Thoracic aorta (tissue), 2 donors: ENCODE results near the gene PRPSAP2. TPM values are rescaled to one million over a fixed set of nuclear protein-coding genes. Genes with fewer than 3 reads are reported as not detected.

Source experiments
- ATAC-seq: fragments of 150-250 bp; one replicate; pipeline ENCODE4 v1.8.0; 2017; ENCODE audit warnings: low read depth; ENCODE audit not compliant: insufficient number of reproducible peaks, low FRiP score
- DNase-seq: peaks from one replicate; pipeline ENCODE4 v3.0.0-alpha.2; 2020; ENCODE audit warnings: low spot score
- H3K27ac ChIP-seq, 2 donors: fragments of 200-600 bp; sonication (generic); 1 replicate in 1 of 2; 2 replicates in 1 of 2; pipeline ENCODE4 v1.5.1; 2016; ENCODE audit warnings: mild to moderate bottlenecking in 2 of 2, moderate library complexity in 2 of 2
- H3K27me3 ChIP-seq: fragments of 200-600 bp; sonication (generic); replicated peaks from 2 replicates; pipeline ENCODE4 v1.6.0; 2016; ENCODE audit warnings: mild to moderate bottlenecking; ENCODE audit not compliant: insufficient read depth
- H3K36me3 ChIP-seq: fragments of 200-600 bp; sonication (generic); one replicate; pipeline ENCODE4 v1.5.1; 2016
- H3K4me1 ChIP-seq, 2 donors: fragments of 200-600 bp; sonication (generic); 1 replicate in 1 of 2; 2 replicates in 1 of 2; pipeline versions ENCODE4 v1.5.1 to v1.6.0; 2016; ENCODE audit warnings: low read depth in 2 of 2, mild to moderate bottlenecking in 1 of 2; ENCODE audit not compliant: control insufficient read depth in 1 of 2
- H3K4me3 ChIP-seq: fragments of 200-600 bp; sonication (generic); 2 replicates; pipeline ENCODE4 v1.5.1; 2016; ENCODE audit warnings: mild to moderate bottlenecking
- H3K9me3 ChIP-seq: fragments of 200-600 bp; sonication (generic); 2 replicates; pipeline ENCODE4 v1.5.1; 2016
- CTCF ChIP-seq: fragments of 200-600 bp; sonication (generic); IDR thresholded peaks from one replicate; pipeline ENCODE4 v1.5.1; 2019; ENCODE audit warnings: antibody characterized with exemption
- total RNA-seq, 2 donors: library from RNA; depleted of rRNA; stranded (reverse); fragments of >200 nt; gene quantifications; one replicate each; pipeline versions ENCODE4 v1.1.0 to v1.2.3, GENCODE V29; 2016

The PRPSAP2 gene
- total RNA-seq, 2 donors from 2014 or later: 21.3 to 26.9 TPM

- no peak for DNase-seq
- H3K27ac ChIP-seq: no peak overlapping the region
- no peaks in the 10 kb centered on the region for H3K36me3 ChIP-seq
- no peak for TF ChIP-seq CTCF
- ATAC-seq: no peak
- H3K4me3 ChIP-seq: no peak overlapping the region
- H3K4me1 ChIP-seq: peaks cover 2 to 11% of the 10 kb centered on the region in 2 donors
- no peaks in the 10 kb centered on the region for H3K9me3 ChIP-seq
- no peaks in the 10 kb centered on the region for H3K27me3 ChIP-seq
Observed at GRCh38 chr17:18963126-18964017, 105.4 kb downstream of the PRPSAP2 start.

DNA sequence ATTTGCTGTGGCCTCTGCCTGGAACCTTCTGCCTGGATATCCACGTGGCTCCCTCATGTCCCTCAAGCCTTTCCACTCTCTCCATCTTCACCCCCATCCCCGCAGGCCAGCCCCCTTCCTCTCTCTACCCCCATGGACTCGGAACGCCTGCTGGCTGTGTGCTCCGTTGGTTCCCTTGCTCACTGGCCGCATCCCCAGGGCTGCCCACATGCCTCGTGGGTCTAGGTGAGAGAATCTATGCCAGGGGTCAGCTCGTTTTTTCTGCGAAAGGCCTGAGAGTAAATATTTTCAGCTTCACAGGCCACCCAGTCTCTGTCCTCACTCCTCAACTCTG is 106.1 kb downstream of the PRPSAP2 start:
- Histone ChIP-seq H3K27me3 (no peaks in the 10 kb centered on the region), H3K36me3 (no peaks in the 10 kb centered on the region), H3K9me3 (no peaks in the 10 kb centered on the region), H3K4me3 (no peak overlapping the region), H3K4me1 (peaks cover 2 to 11% of the 10 kb centered on the region in 2 donors), H3K27ac (no peak overlapping the region)
- TF ChIP-seq CTCF: no peak
- ATAC-seq: no peak
- no peak for DNase-seq

DNA sequence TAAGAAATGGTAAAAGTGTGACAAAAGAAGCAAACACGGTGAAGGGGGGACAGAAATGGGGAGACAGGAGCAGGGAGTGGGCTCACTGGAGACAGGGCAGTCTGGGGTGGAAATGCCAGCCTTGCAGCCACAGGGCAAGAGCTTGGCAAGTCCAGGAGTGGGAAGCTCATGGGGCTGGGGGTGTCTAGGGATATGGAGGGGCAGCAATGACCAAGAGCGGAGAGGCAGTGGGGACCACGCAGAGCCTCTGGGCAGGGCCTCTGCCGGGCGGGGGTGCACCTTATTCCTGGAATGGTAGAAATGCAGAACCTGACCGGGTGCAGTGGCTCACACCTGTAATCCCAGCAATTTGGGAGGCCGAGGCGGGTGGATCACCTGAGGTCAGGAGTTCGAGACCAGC is 106.6 kb downstream of the PRPSAP2 start:
- H3K27me3 ChIP-seq: no peaks in the 10 kb centered on the region
- H3K9me3 ChIP-seq: no peaks in the 10 kb centered on the region
- H3K27ac ChIP-seq: no peak overlapping the region
- ATAC-seq (no peak), DNase-seq (no peak)
- TF ChIP-seq CTCF: no peak
- peaks cover 2 to 11% of the 10 kb centered on the region in 2 donors for H3K4me1 ChIP-seq
- no peaks in the 10 kb centered on the region for H3K36me3 ChIP-seq
- H3K4me3 ChIP-seq: no peak overlapping the region

- ATAC-seq (no peak), DNase-seq (no peak)
- Histone ChIP-seq H3K4me3 (no peak overlapping the region), H3K9me3 (no peaks in the 10 kb centered on the region), H3K27me3 (no peaks in the 10 kb centered on the region), H3K27ac (no peak overlapping the region), H3K4me1 (peaks cover 2 to 11% of the 10 kb centered on the region in 2 donors), H3K36me3 (no peaks in the 10 kb centered on the region)
- no peak for TF ChIP-seq CTCF
Observed at GRCh38 chr17:18965530-18966236, 107.8 kb downstream of the PRPSAP2 start.

DNA sequence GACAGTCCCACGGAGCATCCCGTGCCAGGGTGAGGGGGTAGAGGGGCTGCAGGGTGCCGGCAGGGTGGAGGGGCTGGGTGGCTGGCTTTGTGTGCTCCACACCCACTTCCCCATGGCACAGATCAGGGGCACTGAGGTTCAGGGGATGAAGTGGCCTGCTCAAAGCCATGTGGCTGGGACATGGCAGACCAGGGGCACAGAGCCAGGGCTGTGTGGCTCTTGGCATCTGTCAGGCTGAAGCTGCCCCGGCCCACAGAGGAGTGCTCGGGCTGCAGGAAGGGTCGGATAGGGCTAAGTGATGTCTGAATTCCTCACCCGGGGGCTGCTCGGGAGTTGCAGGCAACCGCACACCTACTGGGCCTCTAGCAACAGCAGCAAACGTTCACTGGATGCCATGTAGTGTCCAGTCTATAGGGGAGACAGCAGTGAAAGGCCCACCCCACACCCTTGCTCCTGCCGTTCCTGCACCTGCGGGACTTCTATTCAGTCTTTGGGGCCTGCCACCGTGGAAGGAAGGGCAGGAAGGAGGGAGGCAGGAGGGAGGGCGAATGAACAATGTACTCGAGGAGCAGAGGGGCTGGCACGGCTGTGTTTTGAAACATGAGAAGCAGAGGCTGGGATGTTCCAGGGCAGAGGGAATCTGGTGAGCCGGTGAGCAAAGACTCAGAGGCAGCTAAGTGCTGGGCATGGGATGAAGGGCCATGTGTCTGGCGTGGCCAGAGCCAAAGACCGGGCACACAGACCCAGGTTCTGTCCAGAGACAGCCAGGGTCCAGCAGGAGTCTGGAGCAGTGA is 109.1 kb downstream of the PRPSAP2 start:
- Histone ChIP-seq H3K4me1 (peaks cover 2 to 11% of the 10 kb centered on the region in 2 donors), H3K4me3 (no peak overlapping the region), H3K27ac (no peak overlapping the region), H3K27me3 (no peaks in the 10 kb centered on the region), H3K36me3 (no peaks in the 10 kb centered on the region), H3K9me3 (no peaks in the 10 kb centered on the region)
- TF ChIP-seq CTCF: no peak
- DNase-seq (no peak), ATAC-seq (no peak)
